NT2/D1 (cell line): ENCODE results near the gene PRKAG3.

ENCODE experiments used
- DNase-seq: peaks from one replicate; pipeline ENCODE4 v3.0.0-alpha.2; 2011; ENCODE audit warnings: low read depth, low spot score
- H3K27me3 ChIP-seq: 2 replicates; pipeline ENCODE4 v1.6.0; 2011; ENCODE audit warnings: mild to moderate bottlenecking; ENCODE audit not compliant: insufficient read length, insufficient read depth
- H3K36me3 ChIP-seq: 2 replicates; pipeline ENCODE4 v1.6.1; 2011; ENCODE audit warnings: mild to moderate bottlenecking, low read length, mixed read lengths; ENCODE audit not compliant: insufficient read depth, insufficient read length
- H3K4me1 ChIP-seq: 2 replicates; pipeline ENCODE4 v1.5.1; 2011; ENCODE audit not compliant: insufficient read depth, insufficient read length
- H3K4me3 ChIP-seq: 2 replicates; pipeline ENCODE4 v1.5.1; 2011; ENCODE audit warnings: low read depth; ENCODE audit not compliant: insufficient read length
- H3K9ac ChIP-seq: 2 replicates; pipeline ENCODE4 v1.6.0; 2011; ENCODE audit warnings: low read depth; ENCODE audit not compliant: insufficient read length
- H3K9me3 ChIP-seq: 2 replicates; pipeline ENCODE4 v1.5.1; 2011; ENCODE audit warnings: mild to moderate bottlenecking, low read length; ENCODE audit not compliant: insufficient read depth
- SUZ12 ChIP-seq: IDR thresholded peaks from 2 replicates; pipeline ENCODE4 v1.6.1; 2011; ENCODE audit not compliant: insufficient read length, insufficient read depth; ENCODE audit errors: extremely low read depth
- YY1 ChIP-seq: IDR thresholded peaks from 2 replicates; pipeline ENCODE4 v1.6.1; 2011; ENCODE audit not compliant: insufficient read length, insufficient read depth
- ZNF274 ChIP-seq: IDR thresholded peaks from 2 replicates; pipeline ENCODE4 v1.6.1; 2011; ENCODE audit warnings: mild to moderate bottlenecking, low read depth, low read length

The PRKAG3 gene

GRCh38 chr2:218783688-218784087, 47.9 kb downstream of the PRKAG3 start:
- Histone ChIP-seq H3K9me3 (no peaks in the 10 kb centered on the region), H3K9ac (no peak overlapping the region), H3K27me3 (peaks cover 38% of the 10 kb centered on the region), H3K4me3 (no peak overlapping the region), H3K4me1 (no peaks in the 10 kb centered on the region), H3K36me3 (no peaks in the 10 kb centered on the region)
- TF ChIP-seq ZNF274 (no peak), SUZ12 (no peak), YY1 (no peak)
- DNase-seq = no peak

- no peaks in the 10 kb centered on the region for H3K36me3 ChIP-seq
- TF ChIP-seq YY1 = no peak
- TF ChIP-seq SUZ12 = no peak
- TF ChIP-seq ZNF274 = no peak
- peaks cover 38% of the 10 kb centered on the region for H3K27me3 ChIP-seq
- DNase-seq = no peak
- H3K4me1 ChIP-seq = no peaks in the 10 kb centered on the region
- peak overlapping the region; percentile 70 for H3K4me3 ChIP-seq
- peaks cover 6% of the 10 kb centered on the region; the same call in 1 of the 2 replicates for H3K9me3 ChIP-seq
- peak overlapping the region; percentile 95 for H3K9ac ChIP-seq
Measured at GRCh38 chr2:218782528-218782844, 49.1 kb downstream of the PRKAG3 start.

- peak; percentile 23 for DNase-seq
- peaks cover 38% of the 10 kb centered on the region for H3K27me3 ChIP-seq
- TF ChIP-seq YY1 (no peak), SUZ12 (no peak), ZNF274 (no peak)
- peaks cover 12% of the 10 kb centered on the region; the same call in 1 of the 2 replicates for H3K9me3 ChIP-seq
- no peaks in the 10 kb centered on the region for H3K36me3 ChIP-seq
- H3K4me1 ChIP-seq = no peaks in the 10 kb centered on the region
- H3K9ac ChIP-seq = peak within 1 kb of the TSS; percentile 95
- H3K4me3 ChIP-seq = peak within 1 kb of the TSS; percentile 70
Measured at GRCh38 chr2:218781691-218782527, 49.7 kb downstream of the PRKAG3 start, which contains the start of gene CYP27A1. Gene CYP27A1, plus strand, starts transcription at chr2:218782147. Its CDS starts 36 bp downstream, at chr2:218782183.

GRCh38 chr2:218780851-218781690, 50.5 kb downstream of the PRKAG3 start:
- H3K36me3 ChIP-seq = no peaks in the 10 kb centered on the region
- peaks cover 38% of the 10 kb centered on the region for H3K27me3 ChIP-seq
- peak overlapping the region; percentile 95 for H3K9ac ChIP-seq
- peaks cover 20% of the 10 kb centered on the region for H3K9me3 ChIP-seq
- DNase-seq = no peak
- no peaks in the 10 kb centered on the region for H3K4me1 ChIP-seq
- H3K4me3 ChIP-seq = peak overlapping the region; percentile 70
- TF ChIP-seq ZNF274 (no peak), SUZ12 (no peak), YY1 (no peak)

GRCh38 chr2:218780046-218780445, 51.6 kb downstream of the PRKAG3 start:
- H3K36me3 ChIP-seq = no peaks in the 10 kb centered on the region
- peaks cover 38% of the 10 kb centered on the region for H3K27me3 ChIP-seq
- DNase-seq = no peak
- peaks cover 29% of the 10 kb centered on the region for H3K9me3 ChIP-seq
- H3K4me3 ChIP-seq = no peak overlapping the region
- no peaks in the 10 kb centered on the region for H3K4me1 ChIP-seq
- TF ChIP-seq SUZ12 (no peak), YY1 (no peak), ZNF274 (no peak)
- no peak overlapping the region for H3K9ac ChIP-seq

- no peak for DNase-seq
- Histone ChIP-seq H3K27me3 (peaks cover 18% of the 10 kb centered on the region), H3K4me1 (no peaks in the 10 kb centered on the region), H3K9me3 (peaks cover 30% of the 10 kb centered on the region), H3K4me3 (no peak overlapping the region), H3K36me3 (peaks cover 4% of the 10 kb centered on the region), H3K9ac (no peak overlapping the region)
- TF ChIP-seq SUZ12 = no peak
- no peak for TF ChIP-seq YY1
- TF ChIP-seq ZNF274 = no peak
Measured at GRCh38 chr2:218777276-218777990, 54.2 kb downstream of the PRKAG3 start.

- peaks cover 4% of the 10 kb centered on the region for H3K36me3 ChIP-seq
- H3K27me3 ChIP-seq = peaks cover 9% of the 10 kb centered on the region
- H3K4me3 ChIP-seq = no peak overlapping the region
- no peak overlapping the region for H3K9ac ChIP-seq
- peaks cover 30% of the 10 kb centered on the region for H3K9me3 ChIP-seq
- TF ChIP-seq YY1 (no peak), ZNF274 (no peak), SUZ12 (no peak)
- no peak for DNase-seq
- no peaks in the 10 kb centered on the region for H3K4me1 ChIP-seq
Measured at GRCh38 chr2:218776488-218776887, 55.1 kb downstream of the PRKAG3 start.
